ENCODE data around the gene DHFR.

The DHFR gene

GRCh38 chr5:80576383-80576782 lies 78.4 kb downstream of the DHFR start:
- no peak for TF ChIP-seq CTCF (IDR thresholded peaks at IDR 0.05; ENCODE audit: insufficient read depth, low read depth, low read length, missing control alignments)
- no peak overlapping the region for H3K4me3 ChIP-seq (ENCODE audit: low read depth, low read length)
- peak; percentile 16 for DNase-seq (ENCODE audit: low read depth)
